Mucosa of rectum (tissue), 2 donors: ENCODE measurements around the gene ASF1A.

Experiments
- H3K27ac ChIP-seq, 2 donors: one replicate each; pipeline ENCODE4 v1.7.0; 2013; ENCODE audit warnings: inconsistent platforms in 2 of 2, low read depth in 2 of 2, low read length in 2 of 2
- H3K27me3 ChIP-seq, 2 donors: one replicate each; pipeline ENCODE4 v1.7.0; 2013; ENCODE audit warnings: low read length in 2 of 2; ENCODE audit not compliant: control insufficient read depth in 2 of 2, insufficient read depth in 2 of 2
- H3K36me3 ChIP-seq, 2 donors: one replicate each; pipeline ENCODE4 v1.7.0; 2013; ENCODE audit warnings: low read length in 2 of 2; ENCODE audit not compliant: control insufficient read depth in 2 of 2, insufficient read depth in 2 of 2
- H3K4me1 ChIP-seq, 2 donors: one replicate each; pipeline ENCODE4 v1.7.0; 2013; ENCODE audit warnings: low read length in 2 of 2, mild to moderate bottlenecking in 1 of 2; ENCODE audit not compliant: control insufficient read depth in 2 of 2, insufficient read depth in 2 of 2
- H3K4me3 ChIP-seq, 2 donors: one replicate each; pipeline ENCODE4 v1.7.0; 2013; ENCODE audit warnings: low read length in 2 of 2
- H3K9ac ChIP-seq, 2 donors: one replicate each; pipeline ENCODE4 v1.7.0; 2013; ENCODE audit warnings: low read length in 2 of 2, low read depth in 1 of 2, mild to moderate bottlenecking in 1 of 2
- H3K9me3 ChIP-seq, 2 donors: one replicate each; pipeline ENCODE4 v1.7.0; 2013; ENCODE audit warnings: low read length in 2 of 2; ENCODE audit not compliant: control insufficient read depth in 2 of 2
- donor health status: healthy.
- donor health status: Normal muscosa, but diverticular disease.

ASF1A gene

GRCh38 chr6:118932421-118932820 is 38.5 kb downstream of the ASF1A start:
- Histone ChIP-seq H3K9me3 (no peaks in the 10 kb centered on the region), H3K9ac (no peak overlapping the region), H3K27me3 (no peaks in the 10 kb centered on the region), H3K27ac (no peak overlapping the region), H3K36me3 (peaks cover 12 to 17% of the 10 kb centered on the region in 2 donors), H3K4me3 (no peak overlapping the region), H3K4me1 (peaks cover 5 to 10% of the 10 kb centered on the region in 2 donors)

GRCh38 chr6:118933855-118934460 is 40.0 kb downstream of the ASF1A start:
- Histone ChIP-seq H3K9me3 (no peaks in the 10 kb centered on the region), H3K4me1 (peaks cover 5 to 10% of the 10 kb centered on the region in 2 donors), H3K9ac (peak overlapping the region; percentile 5 to 63), H3K27ac (peak overlapping the region; percentile 94 to 95), H3K36me3 (peaks cover 9 to 12% of the 10 kb centered on the region in 2 donors), H3K4me3 (peak overlapping the region; percentile 89 to 93), H3K27me3 (no peaks in the 10 kb centered on the region)

DNA sequence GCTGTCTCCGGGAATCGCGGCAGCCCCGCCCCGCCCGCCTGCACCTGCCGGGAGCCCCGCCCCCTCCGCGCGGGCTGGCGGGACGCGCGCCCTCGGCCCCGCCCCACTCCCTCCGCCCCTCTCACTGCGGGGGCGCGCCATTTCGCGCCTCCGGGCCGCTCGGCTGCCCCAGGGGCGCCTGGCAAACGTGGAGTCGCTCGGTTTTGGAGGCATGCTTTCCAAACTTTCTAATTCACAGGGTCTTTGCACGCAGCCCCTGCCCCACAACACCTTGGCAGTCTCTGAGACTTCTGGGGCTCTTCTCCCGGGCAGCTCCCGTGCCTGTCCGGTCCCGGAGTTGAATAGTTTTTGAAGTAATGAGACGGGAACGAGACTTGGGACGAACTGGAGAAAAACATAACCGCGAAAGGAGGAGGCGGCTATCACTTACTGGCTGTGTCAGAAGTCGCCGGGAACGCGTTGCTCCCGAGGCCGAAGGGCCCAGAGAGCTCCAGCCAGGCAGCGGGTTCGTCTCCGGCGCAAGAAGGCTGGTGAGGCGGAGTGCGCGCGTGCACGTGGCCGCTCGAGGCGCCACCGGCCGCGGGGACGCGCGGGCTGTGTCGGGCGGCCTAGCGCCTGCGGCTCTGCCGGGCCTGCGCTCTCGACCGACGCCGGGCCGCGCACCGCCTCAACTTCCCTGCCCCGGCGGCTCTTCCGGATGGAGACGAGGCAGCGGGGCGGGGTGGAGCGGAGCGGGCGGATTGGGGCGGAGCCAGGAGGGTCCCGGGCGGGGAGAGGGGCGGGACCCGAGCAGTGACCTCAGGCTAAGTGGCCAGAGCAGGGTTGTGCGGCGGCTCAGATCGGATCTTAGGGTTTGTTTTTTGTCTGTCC is 40.7 kb downstream of the ASF1A start, which contains the start of gene MCM9:
MCM9 (minus strand) TSS at position 699 of the 870 bp plus-strand sequence. CDS start 3,436 bp downstream, outside the sequence.
- Histone ChIP-seq H3K27me3 (no peaks in the 10 kb centered on the region), H3K4me3 (peak within 1 kb of the TSS; percentile 89 to 93)

DNA sequence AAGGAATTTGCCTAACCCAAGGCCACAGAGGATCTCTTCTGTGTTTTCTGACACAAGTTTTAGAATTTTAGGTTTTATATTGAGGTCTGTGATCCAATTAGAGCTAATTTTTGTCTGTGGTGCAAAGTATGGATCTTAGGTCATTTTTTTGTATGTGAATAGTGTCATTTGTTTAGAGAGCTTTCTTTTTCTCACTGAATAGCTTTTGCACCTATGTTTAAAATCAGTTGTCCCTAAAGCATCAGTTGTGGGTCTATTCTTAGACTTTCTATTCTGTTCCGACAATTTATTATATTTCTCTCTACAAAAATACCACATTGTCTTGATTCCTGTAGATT is 41.3 kb downstream of the ASF1A start:
- peak overlapping the region; percentile 83 to 91 for H3K9ac ChIP-seq
- peaks cover 7 to 9% of the 10 kb centered on the region in 2 donors for H3K36me3 ChIP-seq
- no peaks in the 10 kb centered on the region for H3K9me3 ChIP-seq
- H3K4me3 ChIP-seq, result peak overlapping the region; percentile 89 to 93
- H3K27me3 ChIP-seq, result no peaks in the 10 kb centered on the region
- peaks cover 5 to 10% of the 10 kb centered on the region in 2 donors for H3K4me1 ChIP-seq
- peak overlapping the region; percentile 94 to 95 for H3K27ac ChIP-seq

More for the DNA sequence above, 40.7 kb downstream of the ASF1A start, which contains the start of gene MCM9:
- peaks cover 7 to 9% of the 10 kb centered on the region in 2 donors for H3K36me3 ChIP-seq
- peak within 1 kb of the TSS; percentile 94 to 95 for H3K27ac ChIP-seq
- H3K4me1 ChIP-seq, result peaks cover 5 to 10% of the 10 kb centered on the region in 2 donors
- H3K9me3 ChIP-seq, result no peaks in the 10 kb centered on the region
- H3K9ac ChIP-seq, result peak within 1 kb of the TSS; percentile 91 to 98

DNA sequence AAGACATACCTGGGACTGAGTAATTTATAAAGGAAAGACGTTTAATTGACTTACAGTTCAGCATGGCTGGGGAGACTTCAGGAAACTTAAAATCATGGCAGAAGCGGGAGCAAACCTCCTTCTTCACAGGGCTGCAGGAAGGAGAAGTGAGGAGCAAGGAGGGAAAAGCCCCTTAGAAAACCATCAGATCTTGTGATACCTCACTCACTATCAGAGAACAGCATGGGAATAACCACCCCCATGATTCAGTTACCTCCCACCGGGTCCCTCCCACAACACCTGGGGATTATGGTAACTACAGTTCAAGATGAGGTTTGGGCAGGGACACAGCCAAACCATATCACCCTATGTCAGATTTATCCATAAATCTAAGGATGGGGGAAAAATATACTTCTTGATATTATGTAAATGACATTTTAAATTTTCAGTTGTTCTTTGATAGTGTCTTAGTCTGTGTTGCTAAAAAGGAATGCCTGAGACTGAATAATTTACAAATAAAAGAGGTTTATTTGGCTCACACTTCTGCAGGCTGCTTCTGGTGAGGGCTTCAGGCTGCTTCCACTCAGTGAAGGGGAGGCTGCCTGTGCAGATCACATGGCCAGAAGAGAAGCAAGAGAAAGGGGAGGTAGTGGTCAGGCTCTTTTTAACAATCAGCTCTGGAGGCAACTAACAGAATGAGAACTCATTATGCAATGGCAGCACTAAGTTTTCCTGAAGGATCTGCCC is 42.2 kb downstream of the ASF1A start:
- Histone ChIP-seq H3K9ac (no peak overlapping the region), H3K27me3 (no peaks in the 10 kb centered on the region), H3K4me1 (peaks cover 5 to 10% of the 10 kb centered on the region in 2 donors), H3K27ac (no peak overlapping the region), H3K9me3 (no peaks in the 10 kb centered on the region), H3K4me3 (no peak overlapping the region), H3K36me3 (peaks cover 2 to 3% of the 10 kb centered on the region in 2 donors)

GRCh38 chr6:118939683-118940082 is 45.7 kb downstream of the ASF1A start:
- Histone ChIP-seq H3K27me3 (no peaks in the 10 kb centered on the region), H3K27ac (no peak overlapping the region), H3K4me1 (peaks cover 0 to 5% of the 10 kb centered on the region in 2 donors), H3K9ac (no peak overlapping the region), H3K9me3 (peaks cover 0 to under 1% of the 10 kb centered on the region in 2 donors), H3K4me3 (no peak overlapping the region), H3K36me3 (no peaks in the 10 kb centered on the region)

DNA sequence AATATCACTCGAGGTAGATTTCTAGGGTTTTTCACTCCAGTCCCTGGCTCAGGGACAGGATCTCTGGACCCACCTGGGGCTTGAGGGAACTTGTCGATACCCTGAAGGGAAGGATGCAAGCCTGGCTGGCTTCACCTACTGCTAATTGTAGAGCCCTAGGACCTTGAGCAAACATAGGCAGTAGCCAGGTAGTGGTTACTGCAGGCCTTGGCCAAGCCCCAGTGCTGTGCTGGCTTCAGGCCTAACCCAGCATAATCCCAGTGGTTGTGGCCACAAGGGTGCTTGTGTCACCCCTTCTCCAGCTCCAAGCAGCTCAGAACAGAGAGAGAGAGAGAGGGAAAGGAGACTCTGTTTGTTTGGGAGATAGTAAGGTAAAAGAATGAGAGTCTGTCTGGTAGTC is 46.8 kb downstream of the ASF1A start:
- H3K9me3 ChIP-seq, result peaks cover 3% of the 10 kb centered on the region in 2 donors
- no peak overlapping the region for H3K4me3 ChIP-seq
- no peak overlapping the region for H3K9ac ChIP-seq
- H3K27ac ChIP-seq, result no peak overlapping the region
- no peaks in the 10 kb centered on the region for H3K36me3 ChIP-seq
- H3K4me1 ChIP-seq, result no peaks in the 10 kb centered on the region
- H3K27me3 ChIP-seq, result no peaks in the 10 kb centered on the region

- no peaks in the 10 kb centered on the region for H3K4me1 ChIP-seq
- H3K27me3 ChIP-seq, result no peaks in the 10 kb centered on the region
- peaks cover 3% of the 10 kb centered on the region in 2 donors for H3K9me3 ChIP-seq
- H3K36me3 ChIP-seq, result no peaks in the 10 kb centered on the region
- no peak overlapping the region for H3K27ac ChIP-seq
- no peak overlapping the region for H3K9ac ChIP-seq
- H3K4me3 ChIP-seq, result no peak overlapping the region
Observed at GRCh38 chr6:118945217-118945616, 51.3 kb downstream of the ASF1A start.

GRCh38 chr6:118952683-118953082 is 58.7 kb downstream of the ASF1A start:
- Histone ChIP-seq H3K4me1 (no peaks in the 10 kb centered on the region), H3K9me3 (no peaks in the 10 kb centered on the region), H3K36me3 (no peaks in the 10 kb centered on the region), H3K9ac (no peak overlapping the region), H3K27ac (no peak overlapping the region), H3K27me3 (no peaks in the 10 kb centered on the region), H3K4me3 (no peak overlapping the region)

DNA sequence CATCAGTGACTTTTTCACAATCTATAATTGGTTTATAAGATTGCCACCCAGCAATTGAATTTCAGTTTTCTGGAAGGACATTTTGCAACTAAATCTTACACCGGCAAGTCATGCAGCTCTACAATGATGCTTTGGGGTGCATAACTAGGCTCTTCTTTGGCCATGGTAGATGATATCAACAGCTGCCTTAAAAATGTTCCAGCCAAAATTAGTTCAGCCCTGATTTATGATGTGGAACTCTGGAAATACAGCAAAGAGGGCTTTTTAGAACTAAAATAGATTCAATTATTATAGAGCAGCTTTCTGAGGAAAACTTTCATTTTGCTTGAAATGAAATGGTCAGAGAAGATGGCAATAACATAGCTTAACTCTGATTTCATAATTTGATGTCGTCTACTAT is 59.4 kb downstream of the ASF1A start:
- H3K9ac ChIP-seq, result no peak overlapping the region

More for the DNA sequence above, 59.4 kb downstream of the ASF1A start:
- H3K4me3 ChIP-seq, result no peak overlapping the region
- H3K4me1 ChIP-seq, result no peaks in the 10 kb centered on the region
- H3K27me3 ChIP-seq, result no peaks in the 10 kb centered on the region
- no peaks in the 10 kb centered on the region for H3K36me3 ChIP-seq
- H3K9me3 ChIP-seq, result no peaks in the 10 kb centered on the region
- no peak overlapping the region for H3K27ac ChIP-seq
